ENCODE measurements around the gene FABP7. TPM values are rescaled to one million over a fixed set of nuclear protein-coding genes. Genes with fewer than 3 reads are reported as not detected.

The FABP7 gene
- total and polyA plus RNA-seq, 4 donors, result not detected

GRCh38 chr6:122799140-122799745 is 19.7 kb downstream of the FABP7 start:
- no peaks in the 10 kb centered on the region for H3K9me3 ChIP-seq (ENCODE audit: control insufficient read depth in 4 of 4, low read length in 3 of 4)
- no peak overlapping the region for H3K9ac ChIP-seq (ENCODE audit: low read depth in 1 of 2, low read length in 2 of 2)
- WGBS, result 82% methylated on average over 4 of the region's 4 CpGs
- peaks cover 0 to 6% (median 0%) of the 10 kb centered on the region in 4 donors for H3K36me3 ChIP-seq (ENCODE audit: control insufficient read depth in 4 of 4, insufficient read depth in 3 of 4, low read depth in 1 of 4, low read length in 3 of 4)
- peak overlapping the region; percentile 84 to 89 for H3K27ac ChIP-seq (ENCODE audit: low read depth in 1 of 2, low read length in 2 of 2)
- H3K4me1 ChIP-seq (ENCODE audit: control insufficient read depth in 4 of 4, insufficient read depth in 4 of 4, low read length in 3 of 4), result peaks cover 4 to 26% (median 9%) of the 10 kb centered on the region in 4 donors
- DNase-seq (ENCODE audit: low spot score), result no peak
- H3K27me3 ChIP-seq (ENCODE audit: control insufficient read depth in 4 of 4, insufficient read depth in 4 of 4, low read length in 3 of 4), result no peaks in the 10 kb centered on the region
- TF ChIP-seq REST (IDR thresholded peaks at IDR 0.05) (no peak), FOXA2 (IDR thresholded peaks at IDR 0.05) (no peak), FOXA1 (IDR thresholded peaks at IDR 0.05) (no peak), JUND (IDR thresholded peaks at IDR 0.05) (no peak), RXRA (IDR thresholded peaks at IDR 0.05) (peak in 1 of 2 donors; percentile 15), YY1 (IDR thresholded peaks at IDR 0.05) (peak; percentile 27), GABPA (IDR thresholded peaks at IDR 0.05 in 1 of 2, conservative IDR thresholded peaks at IDR 0.05 in 1 of 2) (no peak), HNF4G (IDR thresholded peaks at IDR 0.05) (no peak), ZBTB33 (IDR thresholded peaks at IDR 0.05) (no peak), NR2F2 (IDR thresholded peaks at IDR 0.05) (no peak), MAX (IDR thresholded peaks at IDR 0.05) (no peak), HNF4A (conservative IDR thresholded peaks at IDR 0.05) (peak in 1 of 2 donors; percentile 5)
- H3K4me3 ChIP-seq (ENCODE audit: low read depth in 1 of 3, low read length in 3 of 3), result no peak overlapping the region

GRCh38 chr6:122799916-122800686 is 20.6 kb downstream of the FABP7 start:
- Histone ChIP-seq H3K36me3 (ENCODE audit: control insufficient read depth in 4 of 4, insufficient read depth in 3 of 4, low read depth in 1 of 4, low read length in 3 of 4) (peaks cover 0 to 7% (median 4%) of the 10 kb centered on the region in 4 donors), H3K9ac (ENCODE audit: low read depth in 1 of 2, low read length in 2 of 2) (no peak overlapping the region), H3K27me3 (ENCODE audit: control insufficient read depth in 4 of 4, insufficient read depth in 4 of 4, low read length in 3 of 4) (no peaks in the 10 kb centered on the region), H3K4me3 (ENCODE audit: low read depth in 1 of 3, low read length in 3 of 3) (no peak overlapping the region), H3K27ac (ENCODE audit: low read depth in 1 of 2, low read length in 2 of 2) (peak overlapping the region in 1 of 2 donors; percentile 15), H3K9me3 (ENCODE audit: control insufficient read depth in 4 of 4, low read length in 3 of 4) (no peaks in the 10 kb centered on the region), H3K4me1 (ENCODE audit: control insufficient read depth in 4 of 4, insufficient read depth in 4 of 4, low read length in 3 of 4) (peaks cover 4 to 26% (median 9%) of the 10 kb centered on the region in 4 donors)
- 92% methylated on average over 5 of the region's 5 CpGs for WGBS
- TF ChIP-seq FOXA2 (IDR thresholded peaks at IDR 0.05) (no peak), REST (IDR thresholded peaks at IDR 0.05) (no peak), HNF4G (IDR thresholded peaks at IDR 0.05) (no peak), EGR1 (IDR thresholded peaks at IDR 0.05; ENCODE audit: low read depth in 2 of 2) (no peak)
- DNase-seq (ENCODE audit: low spot score), result no peak

Measured in liver (tissue), 9 donors.